GM19438 (cell line): Measurements from ENCODE around the gene TIAM2.

Experiments
- ATAC-seq: cut with Tn5 transposase; IDR thresholded peaks from one replicate; pipeline ENCODE4 v1.9.1; 2021; ENCODE audit warnings: low read depth; ENCODE audit not compliant: unreplicated experiment

Gene TIAM2

GRCh38 chr6:155270561-155271091 lies 275.5 kb downstream of the TIAM2 start:
- ATAC-seq, result no peak

DNA sequence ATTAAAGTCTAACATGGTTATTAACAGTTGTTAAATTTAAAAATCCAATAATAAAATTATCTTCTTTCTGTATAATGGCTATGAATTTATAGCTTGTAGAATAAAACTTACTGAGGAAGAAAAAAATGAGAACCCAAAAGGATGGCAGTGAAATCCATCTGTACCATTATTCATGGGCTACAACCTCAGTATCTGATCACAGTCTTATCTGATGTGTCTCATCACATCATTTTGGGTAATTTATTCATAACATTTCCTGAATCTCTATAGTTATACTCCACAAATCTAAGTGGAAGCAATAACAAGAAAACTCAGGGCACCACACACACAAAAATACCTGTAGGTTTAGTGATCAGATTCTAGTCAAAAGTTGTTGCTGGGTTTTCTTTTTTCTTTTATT lies 276.0 kb downstream of the TIAM2 start:
- ATAC-seq, result no peak

- ATAC-seq, result no peak
Observed at GRCh38 chr6:155272353-155273232, 277.5 kb downstream of the TIAM2 start.

GRCh38 chr6:155273431-155273830 lies 278.3 kb downstream of the TIAM2 start:
- ATAC-seq, result no peak

DNA sequence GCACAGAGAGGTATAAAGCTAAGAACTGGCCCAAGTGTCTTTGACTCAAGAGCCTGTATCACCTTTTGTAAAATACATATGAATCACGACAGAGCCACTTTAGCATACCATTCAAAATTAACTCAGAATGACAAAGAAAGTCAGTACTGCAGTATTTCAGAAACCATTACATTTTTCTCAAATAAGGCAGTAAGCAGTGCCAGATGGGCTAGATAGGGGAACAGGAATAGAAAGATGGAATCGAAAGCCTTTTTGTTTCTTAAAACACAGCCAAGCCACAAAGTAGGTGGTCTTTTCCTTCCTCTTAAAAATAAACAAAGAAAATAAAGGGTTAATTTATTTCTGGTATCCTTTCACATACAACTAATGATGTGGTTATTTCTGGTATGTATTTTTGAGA lies 279.0 kb downstream of the TIAM2 start:
- no peak for ATAC-seq

GRCh38 chr6:155274533-155274932 lies 279.4 kb downstream of the TIAM2 start:
- ATAC-seq, result no peak

GRCh38 chr6:155275808-155276480 lies 280.8 kb downstream of the TIAM2 start:
- ATAC-seq, result no peak

- ATAC-seq, result no peak
Observed at GRCh38 chr6:155276638-155277037, 281.5 kb downstream of the TIAM2 start.

GRCh38 chr6:155278319-155279049 lies 283.4 kb downstream of the TIAM2 start:
- no peak for ATAC-seq

DNA sequence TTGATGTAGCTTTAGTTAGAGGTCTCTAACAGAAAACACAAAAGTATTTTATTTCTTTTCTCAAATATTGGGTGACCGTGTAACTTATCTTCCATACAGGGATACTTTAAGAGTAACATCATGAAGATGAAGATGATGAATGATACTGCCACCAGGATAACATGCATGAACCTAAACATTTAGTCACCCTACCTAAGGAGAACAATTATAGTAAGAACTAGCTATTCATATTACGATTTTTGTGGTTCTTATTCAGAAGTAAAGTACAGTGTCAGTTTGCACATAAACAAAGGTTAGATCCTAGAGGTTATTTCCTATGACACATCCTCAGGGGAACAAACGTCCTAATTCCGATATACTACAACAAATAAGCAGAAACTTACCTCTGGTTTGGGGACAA lies 289.7 kb downstream of the TIAM2 start:
- ATAC-seq, result no peak

- no peak for ATAC-seq
Observed at GRCh38 chr6:155287762-155288161, 292.6 kb downstream of the TIAM2 start.

GRCh38 chr6:155290491-155290890 lies 295.4 kb downstream of the TIAM2 start:
- no peak for ATAC-seq

- ATAC-seq, result no peak
Observed at GRCh38 chr6:155291291-155291690, 296.2 kb downstream of the TIAM2 start.

DNA sequence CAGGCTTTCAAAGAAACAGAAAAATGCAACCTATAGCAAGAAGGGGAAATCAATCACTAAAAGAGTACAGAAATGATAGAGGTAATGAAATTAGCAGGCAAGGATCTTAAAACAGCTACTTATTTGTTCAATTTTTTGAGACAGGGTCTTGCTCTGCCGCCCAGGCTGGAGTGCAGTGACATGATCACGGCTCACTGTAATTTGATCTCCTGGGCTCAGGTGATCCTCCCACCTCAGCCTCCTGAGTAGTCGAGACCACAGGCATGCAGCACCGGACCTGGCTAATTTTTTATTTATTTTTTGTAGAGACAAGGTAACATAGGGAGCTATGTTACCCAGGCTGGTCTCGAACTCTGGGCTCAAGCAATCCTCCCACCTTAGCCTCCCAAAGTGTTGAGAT lies 297.6 kb downstream of the TIAM2 start:
- no peak for ATAC-seq

DNA sequence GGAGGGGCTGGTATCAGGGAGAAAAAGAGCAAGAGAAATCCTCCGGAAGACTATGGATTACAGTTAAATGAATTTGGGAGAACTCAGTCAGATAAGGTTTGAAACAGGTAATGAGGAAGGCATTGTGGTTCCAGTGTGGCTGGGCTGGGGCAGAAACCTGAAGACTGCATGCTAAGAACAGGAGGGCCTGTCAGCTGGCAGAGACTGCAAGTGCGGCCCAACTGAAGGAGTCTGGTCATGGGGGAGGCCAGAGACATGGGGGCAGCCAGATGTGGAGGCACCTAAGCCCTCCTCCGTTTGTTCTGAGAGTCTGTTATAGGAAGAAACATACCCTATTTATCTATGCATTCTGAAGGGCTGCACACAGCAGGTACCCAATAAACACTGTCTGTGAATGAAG lies 302.6 kb downstream of the TIAM2 start:
- no peak for ATAC-seq

DNA sequence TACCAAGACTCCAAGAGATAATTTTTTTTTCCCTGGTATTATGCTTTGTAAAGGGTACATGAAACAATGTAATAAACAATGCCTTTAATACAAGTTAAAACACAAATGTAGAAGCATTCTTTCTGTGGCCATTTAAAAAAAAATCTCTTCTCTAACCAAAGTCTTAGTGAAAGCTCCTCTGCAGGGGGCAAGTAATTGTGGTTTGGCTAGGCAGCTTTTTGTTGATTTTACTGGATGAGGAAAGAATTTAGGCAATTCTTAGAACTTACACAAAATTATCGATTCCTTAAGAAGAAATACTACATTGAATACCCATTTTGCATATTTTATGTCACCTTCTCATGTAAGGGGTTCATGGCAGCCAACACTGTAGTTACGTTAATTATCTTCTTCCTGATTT lies 306.8 kb downstream of the TIAM2 start:
- ATAC-seq, result no peak

GRCh38 chr6:155303361-155303870 lies 308.3 kb downstream of the TIAM2 start:
- no peak for ATAC-seq

GRCh38 chr6:155306958-155307357 lies 311.8 kb downstream of the TIAM2 start:
- no peak for ATAC-seq
